Ascending aorta (tissue), 2 donors: ENCODE data around the gene ARL15. TPM values are rescaled to one million over a fixed set of nuclear protein-coding genes. Genes with fewer than 3 reads are reported as not detected.

Source experiments
- DNase-seq, 2 donors: peaks; one replicate each; pipeline ENCODE4 v3.0.0-alpha.2; 2019; ENCODE audit warnings: low spot score in 2 of 2
- H3K27ac ChIP-seq, 2 donors: fragments of 200-600 bp; sonication (generic); one replicate each; pipeline ENCODE4 v1.5.1; 2016 to 2017; ENCODE audit warnings: mild to moderate bottlenecking in 1 of 2
- H3K27me3 ChIP-seq: fragments of 200-600 bp; sonication (generic); one replicate; pipeline ENCODE4 v1.5.1; 2017
- H3K36me3 ChIP-seq, 2 donors: fragments of 200-600 bp; sonication (generic); one replicate each; pipeline ENCODE4 v1.5.1; 2016
- H3K4me1 ChIP-seq, 2 donors: fragments of 200-600 bp; sonication (generic); one replicate each; pipeline ENCODE4 v1.5.1; 2016 to 2017; ENCODE audit warnings: mild to moderate bottlenecking in 1 of 2
- H3K4me3 ChIP-seq, 2 donors: fragments of 200-600 bp; sonication (generic); one replicate each; pipeline ENCODE4 v1.5.1; 2016 to 2017; ENCODE audit warnings: mild to moderate bottlenecking in 1 of 2
- H3K9me3 ChIP-seq, 2 donors: fragments of 200-600 bp; sonication (generic); one replicate each; pipeline ENCODE4 v1.5.1; 2016
- intact Hi-C: fragments of 100-400 bp; cut with DNase I; formaldehyde crosslinking; loops from one replicate; pipeline ENCODE4 v1.15.1; 2023
- total RNA-seq: library from RNA; depleted of rRNA; stranded (reverse); fragments of >200 nt; gene quantifications from one replicate; pipeline ENCODE4 v1.1.0, GENCODE V29; 2016
- TF ChIP-seq, protein P1 (sequence below), 3 experiments: fragments of 200-600 bp in 2 of 3; fragments of 450-650 bp in 1 of 3; sonication (generic) in 2 of 3; IDR thresholded peaks; one replicate each; pipeline ENCODE4 v1.5.1; 2016 to 2019; ENCODE audit warnings: antibody characterized with exemption in 3 of 3, mild to moderate bottlenecking in 1 of 3, moderate library complexity in 1 of 3

Gene ARL15
- total RNA-seq, 1 donor from 2014 or later = 12.5 TPM

DNA sequence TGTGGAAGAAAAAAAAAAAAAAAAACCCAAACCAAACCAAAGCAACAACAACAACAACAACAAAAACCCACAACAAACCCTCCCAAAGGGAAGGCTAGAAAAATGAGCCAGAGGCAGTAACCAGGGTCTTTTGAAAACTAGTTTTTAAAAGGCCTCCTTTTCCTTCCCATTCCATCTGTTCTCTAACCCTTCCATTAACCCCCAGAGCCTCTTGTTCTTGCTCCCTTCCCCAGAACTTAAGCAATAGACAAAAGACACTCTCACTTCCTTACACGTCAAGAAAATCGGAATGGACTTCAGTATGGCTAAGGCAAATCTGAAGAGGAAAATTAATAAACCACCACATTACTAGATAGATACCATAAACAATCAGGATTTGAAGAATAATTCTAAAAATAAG, 292.8 kb downstream of the ARL15 start:
- no peak overlapping the region for H3K4me3 ChIP-seq
- H3K36me3 ChIP-seq = no peaks in the 10 kb centered on the region
- TF ChIP-seq, protein P1, sequence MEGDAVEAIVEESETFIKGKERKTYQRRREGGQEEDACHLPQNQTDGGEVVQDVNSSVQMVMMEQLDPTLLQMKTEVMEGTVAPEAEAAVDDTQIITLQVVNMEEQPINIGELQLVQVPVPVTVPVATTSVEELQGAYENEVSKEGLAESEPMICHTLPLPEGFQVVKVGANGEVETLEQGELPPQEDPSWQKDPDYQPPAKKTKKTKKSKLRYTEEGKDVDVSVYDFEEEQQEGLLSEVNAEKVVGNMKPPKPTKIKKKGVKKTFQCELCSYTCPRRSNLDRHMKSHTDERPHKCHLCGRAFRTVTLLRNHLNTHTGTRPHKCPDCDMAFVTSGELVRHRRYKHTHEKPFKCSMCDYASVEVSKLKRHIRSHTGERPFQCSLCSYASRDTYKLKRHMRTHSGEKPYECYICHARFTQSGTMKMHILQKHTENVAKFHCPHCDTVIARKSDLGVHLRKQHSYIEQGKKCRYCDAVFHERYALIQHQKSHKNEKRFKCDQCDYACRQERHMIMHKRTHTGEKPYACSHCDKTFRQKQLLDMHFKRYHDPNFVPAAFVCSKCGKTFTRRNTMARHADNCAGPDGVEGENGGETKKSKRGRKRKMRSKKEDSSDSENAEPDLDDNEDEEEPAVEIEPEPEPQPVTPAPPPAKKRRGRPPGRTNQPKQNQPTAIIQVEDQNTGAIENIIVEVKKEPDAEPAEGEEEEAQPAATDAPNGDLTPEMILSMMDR (IDR thresholded peaks at IDR 0.05) = no peak
- H3K27me3 ChIP-seq = no peaks in the 10 kb centered on the region
- H3K9me3 ChIP-seq = peaks cover 4 to 5% of the 10 kb centered on the region in 2 donors
- H3K4me1 ChIP-seq = no peaks in the 10 kb centered on the region
- no peak for DNase-seq
- intact Hi-C loops = no loop called here
- no peak overlapping the region for H3K27ac ChIP-seq

DNA sequence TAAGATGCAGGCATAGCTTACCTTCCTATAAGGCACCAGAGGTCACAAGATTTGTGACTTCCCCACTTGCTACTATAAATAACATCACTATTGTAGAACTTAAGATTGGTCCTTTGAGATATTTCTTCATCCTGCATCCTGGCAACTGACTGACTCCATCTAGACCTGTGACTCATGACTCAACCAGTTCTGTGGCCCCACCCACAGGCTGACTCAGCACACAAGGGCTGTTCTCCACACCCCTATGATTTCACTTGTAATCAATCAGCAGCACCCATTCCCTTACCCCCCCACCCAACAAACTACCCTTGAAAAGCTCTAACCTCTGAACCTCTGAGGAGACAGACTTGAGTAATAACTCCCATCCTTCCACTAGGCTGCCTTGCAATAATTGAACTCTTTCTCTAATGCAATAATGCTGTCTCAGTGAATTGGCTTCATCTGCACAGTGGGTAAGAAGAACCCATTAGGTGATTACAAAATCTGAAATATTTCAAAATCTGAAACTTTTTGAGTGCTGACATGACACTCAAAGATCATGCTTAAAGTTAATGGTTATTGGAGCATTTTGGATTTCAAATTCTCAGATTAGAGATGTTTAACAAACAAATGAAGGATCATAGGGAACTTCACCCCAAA, 296.7 kb downstream of the ARL15 start:
- intact Hi-C loops = no loop called here
- DNase-seq = peak in 1 of 2 donors; percentile 63

DNA sequence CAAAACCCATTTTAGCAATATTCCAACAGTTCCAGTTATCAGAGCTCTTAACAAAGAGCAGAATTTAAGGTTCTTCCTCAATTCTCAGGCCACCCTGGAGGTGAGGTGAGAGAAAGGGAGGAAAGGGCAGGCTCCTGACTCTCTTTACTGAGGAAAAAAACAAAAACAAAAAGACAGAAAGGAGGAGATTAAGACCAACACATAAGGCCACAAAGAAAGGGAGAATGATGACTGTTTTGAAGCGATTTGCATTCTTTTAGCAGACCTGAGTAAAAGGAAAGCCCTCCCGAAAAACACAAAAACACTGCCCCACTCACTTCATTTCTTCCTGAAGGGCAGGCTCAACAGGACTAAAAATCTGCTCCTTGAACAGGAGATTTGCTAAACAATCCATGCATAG, 300.5 kb downstream of the ARL15 start:
- H3K36me3 ChIP-seq = no peaks in the 10 kb centered on the region
- H3K4me1 ChIP-seq = no peaks in the 10 kb centered on the region
- intact Hi-C loops = no loop called here
- H3K9me3 ChIP-seq = peaks cover 4 to 5% of the 10 kb centered on the region in 2 donors
- no peak for DNase-seq
- TF ChIP-seq, protein P1 (IDR thresholded peaks at IDR 0.05) = no peak
- no peaks in the 10 kb centered on the region for H3K27me3 ChIP-seq
- no peak overlapping the region for H3K27ac ChIP-seq
- H3K4me3 ChIP-seq = no peak overlapping the region

More for the DNA sequence above, 296.7 kb downstream of the ARL15 start:
- no peaks in the 10 kb centered on the region for H3K36me3 ChIP-seq
- H3K9me3 ChIP-seq = peaks cover 4 to 5% of the 10 kb centered on the region in 2 donors
- H3K4me1 ChIP-seq = no peaks in the 10 kb centered on the region
- no peaks in the 10 kb centered on the region for H3K27me3 ChIP-seq
- H3K27ac ChIP-seq = no peak overlapping the region
- TF ChIP-seq, protein P1 (IDR thresholded peaks at IDR 0.05) = no peak
- H3K4me3 ChIP-seq = no peak overlapping the region

DNA sequence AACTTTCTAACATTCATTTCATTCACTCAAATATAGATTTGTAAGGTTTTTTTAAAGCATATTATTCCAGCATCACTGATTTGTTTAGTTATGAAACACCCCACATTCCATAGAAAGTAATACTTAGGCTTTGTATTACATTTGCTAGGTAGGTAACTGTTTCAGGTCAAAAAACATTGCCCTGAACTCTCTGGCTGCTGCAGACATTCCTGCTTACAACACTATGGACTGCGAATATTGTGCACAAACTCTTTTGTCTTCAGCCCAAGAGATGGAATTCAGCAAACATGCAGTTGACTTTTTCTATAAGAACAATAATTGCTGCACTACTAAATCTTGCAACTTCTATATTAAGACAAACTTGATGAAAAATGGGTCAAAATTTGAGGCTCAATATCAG, 301.0 kb downstream of the ARL15 start:
- DNase-seq = no peak
- Histone ChIP-seq H3K9me3 (peaks cover 3 to 4% of the 10 kb centered on the region in 2 donors), H3K27me3 (no peaks in the 10 kb centered on the region), H3K4me3 (no peak overlapping the region), H3K4me1 (no peaks in the 10 kb centered on the region), H3K36me3 (no peaks in the 10 kb centered on the region), H3K27ac (no peak overlapping the region)
- intact Hi-C loops = no loop called here
- TF ChIP-seq, protein P1 (IDR thresholded peaks at IDR 0.05) = no peak

DNA sequence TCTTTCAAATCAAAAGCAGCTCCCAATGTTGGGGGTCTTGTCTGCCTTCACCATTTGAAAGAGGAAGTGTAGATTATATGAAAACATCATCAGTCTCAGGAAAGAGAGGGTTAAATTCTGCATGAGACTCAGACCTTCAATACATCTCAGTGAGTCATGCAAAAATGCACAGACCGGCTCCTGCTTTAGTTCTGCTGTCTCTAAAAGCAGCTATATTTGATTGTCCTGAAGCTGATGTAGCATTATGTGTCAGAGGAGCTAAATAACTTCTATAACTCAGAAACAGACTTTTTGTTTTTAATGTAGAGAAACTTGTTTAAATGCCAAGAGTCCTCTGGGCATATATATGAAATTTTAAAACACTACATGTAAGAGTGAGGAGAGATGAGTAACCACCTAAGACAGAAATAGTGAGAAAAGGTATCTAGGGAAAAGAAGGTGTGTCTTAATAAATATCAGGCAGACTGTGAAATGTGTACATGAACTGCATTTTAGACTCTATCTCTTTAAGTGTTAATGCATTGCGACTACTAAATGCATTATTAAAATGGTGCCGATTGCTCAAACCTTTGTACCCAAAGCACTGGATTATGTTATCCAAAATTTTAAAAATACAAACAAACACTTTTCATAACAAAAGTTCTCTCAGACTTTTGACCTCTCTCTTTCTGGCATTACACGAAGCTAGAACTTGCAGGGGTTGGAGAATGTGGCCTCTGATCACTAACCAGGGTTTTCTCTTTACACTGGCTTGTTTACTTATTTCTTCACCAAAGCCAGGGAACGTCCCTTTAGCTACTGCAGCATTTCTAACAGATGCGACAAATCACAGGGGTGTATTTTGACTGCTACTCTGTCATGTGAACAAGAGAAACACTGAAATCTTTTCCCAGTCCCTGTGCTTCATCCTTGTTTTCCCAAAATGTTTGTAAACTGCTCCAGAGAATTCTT, 302.3 kb downstream of the ARL15 start:
- Histone ChIP-seq H3K4me3 (no peak overlapping the region), H3K9me3 (no peaks in the 10 kb centered on the region), H3K27me3 (no peaks in the 10 kb centered on the region), H3K36me3 (no peaks in the 10 kb centered on the region), H3K4me1 (no peaks in the 10 kb centered on the region), H3K27ac (no peak overlapping the region)
- TF ChIP-seq, protein P1 (IDR thresholded peaks at IDR 0.05) = no peak
- no peak for DNase-seq
- intact Hi-C loops = no loop called here
